GM21786 (cell line): ENCODE data around the gene GNG8.
A peak's percentile ranks its signal among the peaks of the same experiment; 100 is the strongest.

Experiments used
- ATAC-seq: cut with Tn5 transposase; IDR thresholded peaks from one replicate; pipeline ENCODE4 v1.9.1; 2021; ENCODE audit not compliant: unreplicated experiment

GNG8 gene

DNA sequence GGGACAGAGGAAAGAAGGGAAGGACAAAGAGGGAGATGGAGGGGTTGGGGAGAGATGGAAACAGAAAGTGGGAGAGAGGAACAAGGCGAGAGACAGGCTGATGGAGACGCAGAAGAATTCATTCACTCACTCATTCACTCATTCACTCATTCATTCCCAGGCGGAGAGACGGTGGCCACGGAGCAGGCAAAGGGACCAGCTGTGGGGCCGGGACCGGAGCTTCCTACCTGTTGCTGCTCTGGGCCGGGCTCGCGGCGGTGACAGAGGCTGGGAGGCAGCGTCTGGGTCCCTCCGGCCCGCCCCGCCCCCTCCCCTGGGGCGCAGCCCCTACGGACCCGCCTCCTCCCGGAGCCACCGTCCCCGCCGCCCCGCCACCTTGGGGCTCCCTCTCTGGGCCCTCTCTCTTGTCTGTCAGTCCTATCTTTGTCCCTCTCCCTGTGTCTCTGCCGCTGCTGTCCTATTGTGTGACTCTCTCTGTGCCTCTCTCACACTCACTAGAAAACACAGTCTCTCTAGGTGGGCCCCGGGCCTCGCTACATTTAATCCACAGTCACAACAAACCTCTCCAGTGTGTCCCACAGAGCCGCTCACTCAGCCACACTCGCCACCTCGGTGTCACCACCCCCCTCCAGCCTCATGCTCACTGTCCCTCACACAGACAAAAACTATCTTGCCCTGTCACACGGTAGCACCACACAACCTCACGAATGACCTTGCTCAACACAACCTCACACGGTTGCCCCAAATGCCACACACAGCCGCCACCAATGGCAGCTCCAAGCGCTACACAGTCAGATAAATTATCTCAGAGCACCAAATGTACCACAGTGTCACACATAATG, at the start of gene GNG8:
Gene GNG8, minus strand, starts transcription at position 283 of the 842 bp plus-strand sequence. CDS start 1,520 bp downstream, outside the sequence.
- ATAC-seq = no peak

DNA sequence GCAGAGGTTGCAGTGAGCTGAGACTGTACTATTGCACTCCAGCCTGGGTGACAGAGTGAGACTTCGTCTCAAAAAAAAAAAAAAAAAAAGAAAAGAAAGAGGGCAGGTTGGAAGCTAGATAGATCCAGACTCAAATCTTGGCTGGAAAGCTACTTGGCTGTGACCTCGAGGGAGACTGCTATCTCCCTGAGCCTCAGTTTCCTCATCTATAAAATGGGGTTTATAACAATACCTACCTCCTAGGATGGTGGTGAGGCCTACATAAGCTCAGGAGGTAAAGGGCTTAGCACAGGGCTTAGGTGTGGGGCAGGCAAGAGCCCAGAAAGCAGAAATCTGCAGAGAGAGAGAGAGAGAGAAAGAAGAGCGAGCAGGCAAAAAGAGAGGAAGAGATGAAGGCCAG, 49.2 kb upstream of the GNG8 start:
- ATAC-seq = no peak

DNA sequence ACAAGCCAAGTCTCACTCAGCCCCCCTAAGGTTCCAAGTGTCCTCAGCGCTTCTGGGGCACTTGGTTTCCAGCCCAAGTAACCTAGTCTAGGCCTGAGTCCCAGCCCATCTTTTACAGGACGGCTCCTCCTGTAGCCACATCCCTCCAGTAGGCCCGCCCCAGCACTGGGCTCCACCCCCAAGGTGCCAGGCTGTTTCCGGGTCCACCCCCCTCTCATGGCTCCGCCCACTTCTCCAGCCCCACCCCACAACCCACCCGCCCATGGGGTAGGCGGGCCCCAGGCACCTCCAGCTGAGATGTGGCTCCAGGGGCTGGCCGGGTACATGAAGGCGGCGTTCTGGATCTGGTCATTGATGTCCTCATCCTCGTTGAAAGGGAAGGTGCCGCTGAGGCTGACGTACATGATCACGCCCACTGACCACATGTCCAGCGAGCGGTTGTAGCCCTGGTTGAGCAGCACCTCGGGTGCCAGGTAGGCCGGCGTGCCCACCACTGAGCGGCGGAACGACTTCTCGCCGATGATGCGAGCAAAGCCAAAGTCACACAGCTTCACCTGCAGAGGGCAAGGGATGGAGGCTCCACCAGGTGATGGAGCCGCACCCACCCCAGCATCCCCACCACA, 42.2 kb upstream of the GNG8 start:
- ATAC-seq = no peak

DNA sequence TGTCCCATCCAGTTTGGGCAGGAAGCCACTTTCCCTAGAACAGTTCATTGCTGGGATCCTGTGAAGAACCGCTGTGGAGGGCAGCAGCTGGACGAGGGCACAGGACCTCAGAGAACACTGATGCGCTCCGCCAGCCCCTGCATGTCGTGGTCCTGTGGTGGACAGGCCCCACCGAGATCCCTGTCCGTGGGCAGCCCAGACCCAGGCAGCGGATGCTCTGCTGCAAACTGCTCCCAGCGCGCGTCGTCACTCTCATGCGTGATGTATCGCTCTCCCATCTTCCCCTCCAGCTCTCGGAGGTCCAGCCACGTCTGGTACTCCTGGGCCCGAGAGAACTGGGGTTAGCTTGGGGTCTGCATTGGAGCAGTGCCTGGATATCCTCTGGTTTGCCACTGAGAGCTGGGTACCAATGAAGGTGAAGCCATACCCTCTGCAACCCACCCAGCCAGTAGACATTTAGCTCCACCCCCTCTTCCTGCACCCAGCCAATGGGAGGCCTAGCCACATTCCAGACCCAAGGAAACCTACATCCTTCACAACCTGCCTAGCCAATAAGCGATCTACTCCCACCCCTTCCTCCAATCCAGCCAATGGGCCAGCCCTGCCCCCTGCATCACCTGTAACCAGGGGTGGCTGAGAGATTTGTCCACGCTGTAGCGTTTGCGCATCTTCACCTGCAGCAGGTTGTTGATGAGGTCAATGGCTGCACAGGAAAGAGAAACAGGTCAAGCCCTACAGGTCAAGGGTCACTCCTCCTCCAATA, 38.6 kb upstream of the GNG8 start:
- no peak for ATAC-seq

DNA sequence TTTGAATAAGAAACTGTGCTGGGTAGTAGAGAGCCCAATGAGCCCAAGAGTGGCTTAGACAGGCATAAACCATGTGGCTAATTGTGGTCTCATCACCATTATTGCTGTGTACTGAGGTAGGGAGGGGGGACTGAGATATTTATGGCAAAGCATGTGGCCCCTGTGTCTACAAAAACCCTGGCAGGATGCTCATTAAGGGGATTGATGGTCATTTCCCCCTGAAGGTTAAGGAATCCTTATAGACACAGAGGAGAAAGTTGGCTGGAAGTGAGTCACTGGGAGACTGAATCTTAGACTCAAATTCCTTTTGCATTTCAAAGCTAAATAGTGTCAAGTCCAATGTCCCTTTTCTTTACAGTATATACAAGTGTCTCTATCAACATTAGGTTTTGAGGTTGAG, 34.8 kb upstream of the GNG8 start:
- ATAC-seq = no peak

DNA sequence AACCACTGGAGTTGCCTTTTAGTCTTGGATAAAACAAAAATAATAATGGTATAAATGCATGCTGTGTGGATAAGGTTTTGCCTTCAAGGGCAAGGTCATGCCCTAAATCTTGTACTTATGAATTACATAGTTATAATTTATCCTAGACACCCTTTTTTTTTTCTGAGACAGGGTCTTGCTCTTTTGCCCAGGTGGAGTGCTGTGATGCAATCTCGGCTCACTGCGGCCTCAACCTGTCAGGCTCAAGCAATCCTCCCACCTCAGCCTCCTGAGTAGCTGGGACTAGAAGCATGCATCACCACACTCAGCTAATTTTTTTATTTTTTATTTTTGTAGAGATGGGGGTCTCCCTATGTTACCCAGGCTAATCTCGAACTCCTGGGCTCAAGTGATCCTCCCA, 32.7 kb upstream of the GNG8 start:
- no peak for ATAC-seq

DNA sequence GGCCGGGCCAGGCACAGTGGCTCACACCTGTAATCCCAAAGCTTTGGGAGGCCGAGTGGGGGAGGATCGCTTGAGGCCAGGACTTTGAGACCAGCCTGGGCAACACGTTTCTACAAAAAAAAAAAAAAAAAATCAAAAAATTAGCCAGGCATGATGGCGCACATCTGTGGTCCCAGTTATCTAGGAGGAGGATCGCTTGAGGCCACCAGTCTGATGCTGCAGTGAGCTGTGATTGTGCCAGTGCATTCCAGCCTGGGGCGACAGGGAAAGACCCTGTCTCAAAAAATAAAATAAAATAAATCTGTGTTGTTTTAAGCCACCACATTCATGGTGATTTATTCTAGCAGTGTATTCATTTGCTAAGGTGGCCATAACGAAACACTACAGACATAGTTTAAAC, 29.1 kb upstream of the GNG8 start:
- no peak for ATAC-seq

DNA sequence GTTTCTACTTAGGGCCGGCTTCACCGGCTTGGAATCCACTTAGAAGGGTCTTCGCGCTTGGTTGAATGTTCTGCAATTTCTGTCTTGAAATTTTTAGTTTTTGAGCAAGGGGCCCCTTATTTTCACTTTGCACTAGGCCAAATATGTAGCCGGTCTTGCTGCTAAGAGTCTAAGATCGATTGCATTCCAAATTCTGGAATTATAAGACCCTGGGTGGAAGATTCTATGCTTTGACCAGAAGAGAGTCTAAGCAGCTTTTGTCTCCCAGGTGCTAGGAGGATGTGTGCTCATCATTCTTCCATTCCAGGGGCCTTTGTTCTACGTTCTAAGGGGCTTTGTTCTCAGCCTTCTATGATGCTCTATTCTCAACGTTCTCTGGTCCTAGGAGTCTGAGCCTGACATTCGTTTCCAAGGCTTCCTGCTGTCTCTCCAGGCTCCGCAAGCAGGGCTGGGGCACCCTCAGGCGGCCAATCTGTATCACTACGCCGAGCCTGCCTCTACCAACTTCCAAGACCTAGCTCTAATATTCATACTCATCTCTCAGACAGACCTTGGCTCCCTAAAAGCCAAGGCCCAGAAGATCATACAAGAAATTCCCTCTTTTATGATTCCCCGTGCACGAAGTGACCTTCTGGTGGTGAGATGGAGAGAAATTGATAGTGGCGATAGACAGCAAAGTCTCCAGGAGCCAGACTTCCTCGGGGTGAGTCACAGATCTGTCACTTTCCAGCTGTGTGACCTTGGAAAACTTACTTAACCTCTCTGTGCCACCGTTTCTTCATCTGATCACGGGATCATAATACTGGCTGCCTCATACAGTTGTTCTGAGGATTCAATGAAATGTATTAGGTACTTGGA, 26.0 kb upstream of the GNG8 start:
- ATAC-seq = no peak

DNA sequence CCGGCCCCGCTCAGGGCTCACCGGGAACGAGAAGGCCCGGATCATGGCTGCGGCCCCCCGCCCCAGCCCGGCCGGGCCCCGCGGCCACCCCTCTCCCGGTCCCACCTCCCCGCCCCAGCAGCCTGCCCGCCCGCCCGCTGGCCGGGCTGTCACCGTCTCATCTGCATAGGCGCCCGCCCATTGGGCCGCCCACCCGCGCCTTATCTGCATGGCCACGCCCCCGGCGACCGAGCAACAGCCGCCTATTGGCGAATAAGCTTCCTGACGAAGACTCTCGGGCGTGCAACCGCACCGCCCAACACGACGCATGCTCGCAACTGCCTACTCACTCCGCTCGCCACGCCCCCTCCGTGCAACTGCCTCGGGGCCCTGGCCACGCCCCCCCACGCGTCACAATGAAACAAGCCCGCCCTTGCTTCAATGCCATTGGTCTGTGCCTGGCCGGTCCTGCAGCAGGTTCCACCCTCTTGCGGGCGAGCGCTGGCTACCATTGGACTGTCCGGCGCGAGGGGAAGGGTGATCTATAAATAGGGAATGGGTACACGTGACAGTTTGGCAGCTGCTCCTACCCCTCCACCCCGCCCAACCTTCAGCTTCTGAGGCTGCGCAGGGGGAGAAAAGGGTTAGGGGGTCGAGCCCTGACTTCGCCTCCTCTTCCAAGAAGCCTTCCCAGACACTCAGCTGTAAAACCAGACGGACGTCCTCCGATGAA, 25.2 kb upstream of the GNG8 start, which contains the start of gene DACT3:
Gene DACT3, minus strand, starts transcription at position 163 of the 712 bp plus-strand sequence. Its CDS starts 118 bp downstream, at position 45.
- ATAC-seq = peak; percentile 87

DNA sequence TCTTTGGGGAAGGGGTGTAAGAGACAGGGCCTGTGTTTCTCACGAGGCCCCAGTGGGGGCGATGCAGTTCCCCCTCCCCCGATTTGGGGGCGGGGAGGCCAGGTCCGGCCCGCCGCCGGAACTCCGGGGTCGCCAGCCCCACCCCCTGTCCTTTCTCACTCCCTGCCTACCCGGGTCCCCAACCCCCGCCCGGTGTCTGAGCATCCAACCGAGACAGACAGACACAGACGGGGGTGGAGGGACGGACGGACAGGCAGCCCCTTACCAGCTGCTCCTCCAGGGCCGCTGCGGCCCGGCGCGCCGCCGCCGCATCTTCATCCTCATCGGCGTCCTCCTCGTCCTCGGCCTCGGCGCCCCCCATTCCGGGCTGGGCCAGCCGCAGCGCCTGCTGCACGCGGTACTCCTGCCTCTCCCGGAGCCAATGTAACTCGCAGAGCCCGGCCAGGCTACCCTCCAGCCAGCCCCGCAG, 24.6 kb upstream of the GNG8 start:
- ATAC-seq = no peak

DNA sequence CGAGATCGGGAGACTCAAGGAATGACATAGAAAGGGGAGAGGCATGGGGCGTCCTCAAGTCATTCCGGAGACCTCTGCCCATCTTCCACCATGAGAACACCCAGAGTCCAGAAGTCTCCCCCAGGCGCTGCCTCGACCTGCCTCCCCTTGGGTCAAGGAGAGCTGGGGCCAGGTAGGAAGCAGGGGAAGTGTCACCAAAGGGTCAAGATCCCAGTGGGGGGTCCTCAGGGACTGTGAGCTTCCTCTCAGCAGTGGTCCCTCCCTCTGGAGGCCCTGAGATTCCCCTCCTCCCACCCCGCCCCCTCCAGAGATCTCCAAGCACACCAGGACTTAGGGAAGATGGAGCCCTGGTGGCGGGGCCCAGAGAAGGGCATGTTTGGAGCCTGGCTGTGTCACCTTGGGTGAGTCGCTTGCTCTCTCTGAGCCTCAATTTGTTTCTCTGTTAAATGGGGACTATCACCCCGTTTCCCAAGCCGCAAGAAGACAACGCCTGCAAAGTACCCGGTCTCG, 24.1 kb upstream of the GNG8 start:
- no peak for ATAC-seq

DNA sequence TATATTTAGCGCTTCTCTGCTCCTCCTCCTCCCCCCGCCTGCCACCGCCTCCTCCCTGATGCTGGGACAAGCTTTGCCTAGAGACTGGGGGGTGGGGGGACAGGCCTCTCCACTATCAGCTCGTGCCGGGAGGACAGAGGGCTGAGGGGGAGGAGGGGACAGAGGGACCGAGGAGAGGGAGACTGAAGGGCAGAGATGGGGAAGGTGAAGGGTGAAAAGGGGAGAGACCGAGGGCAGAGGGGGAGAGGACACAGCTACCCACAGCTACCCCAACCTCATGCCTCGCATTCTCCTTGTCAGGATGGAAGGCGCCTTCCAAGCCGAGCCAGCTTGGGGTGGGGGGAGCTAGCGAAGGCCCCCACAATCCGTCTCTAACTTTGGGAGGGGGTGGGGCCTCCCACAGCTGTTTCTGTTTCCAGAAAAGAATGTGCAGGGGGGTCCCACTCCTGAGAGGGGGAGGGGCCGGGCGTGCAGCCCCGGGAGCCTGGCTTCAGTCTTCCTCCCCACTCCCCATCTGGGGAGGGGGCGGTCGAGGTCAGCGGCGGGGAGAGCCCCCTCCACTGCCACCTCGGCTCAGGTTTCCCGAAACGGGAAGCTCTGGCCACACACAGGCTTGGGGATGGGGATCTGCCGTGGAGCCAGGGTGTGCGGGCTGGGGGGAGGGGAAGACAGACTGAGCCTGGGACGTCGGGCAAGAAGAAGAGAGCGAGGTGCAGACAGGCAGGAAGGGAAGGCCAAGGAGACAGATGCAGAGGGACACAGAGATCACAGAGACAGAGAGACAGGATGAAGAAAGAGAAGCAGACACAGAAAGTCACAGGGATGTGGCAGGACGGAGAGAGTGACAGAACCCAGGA, 23.4 kb upstream of the GNG8 start:
- no peak for ATAC-seq

DNA sequence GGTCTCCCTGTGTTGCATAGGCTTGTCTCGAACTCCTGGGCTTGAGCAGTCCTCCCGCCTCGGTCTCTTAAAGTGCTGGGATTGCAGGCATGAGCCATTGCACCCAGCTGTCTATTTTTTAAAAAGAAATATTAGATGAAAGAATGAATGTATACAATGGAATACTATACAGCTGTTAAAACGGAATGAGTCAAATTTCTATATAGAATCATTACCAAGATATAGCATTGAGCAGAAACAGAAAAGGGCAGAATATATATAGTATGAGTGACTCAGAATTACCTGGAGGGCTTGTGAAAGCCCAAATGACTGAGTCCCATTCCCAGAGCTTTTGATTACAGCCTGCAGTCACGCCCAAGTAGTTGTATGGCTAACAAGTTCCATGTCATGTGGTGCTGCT, 20.5 kb upstream of the GNG8 start:
- ATAC-seq = no peak

DNA sequence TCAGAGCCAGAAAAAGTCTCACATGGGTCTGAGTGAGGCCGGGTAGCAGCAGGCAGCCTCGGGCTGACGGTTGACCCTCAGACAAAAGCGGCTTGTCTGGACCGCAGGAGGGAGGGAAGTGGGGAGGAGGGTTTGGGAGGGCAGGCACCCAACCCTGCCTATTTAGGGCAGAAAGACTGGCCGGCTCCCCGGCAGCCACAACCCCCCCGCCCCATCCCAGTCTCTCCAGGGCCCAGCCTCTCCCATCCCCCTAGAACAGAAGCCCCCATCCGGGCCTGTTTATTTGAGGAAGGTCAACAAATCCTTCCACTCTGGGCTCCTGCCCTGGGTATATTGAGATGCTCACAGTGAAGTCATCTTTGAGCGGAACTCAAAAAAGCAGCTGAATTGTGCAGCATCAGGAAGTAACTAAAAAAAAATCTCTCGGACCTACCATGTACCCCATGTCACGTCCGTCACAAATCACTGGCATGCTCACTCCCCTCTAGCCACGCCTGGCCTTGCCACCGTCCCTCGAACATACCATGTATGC, 18.7 kb upstream of the GNG8 start:
- ATAC-seq = no peak

DNA sequence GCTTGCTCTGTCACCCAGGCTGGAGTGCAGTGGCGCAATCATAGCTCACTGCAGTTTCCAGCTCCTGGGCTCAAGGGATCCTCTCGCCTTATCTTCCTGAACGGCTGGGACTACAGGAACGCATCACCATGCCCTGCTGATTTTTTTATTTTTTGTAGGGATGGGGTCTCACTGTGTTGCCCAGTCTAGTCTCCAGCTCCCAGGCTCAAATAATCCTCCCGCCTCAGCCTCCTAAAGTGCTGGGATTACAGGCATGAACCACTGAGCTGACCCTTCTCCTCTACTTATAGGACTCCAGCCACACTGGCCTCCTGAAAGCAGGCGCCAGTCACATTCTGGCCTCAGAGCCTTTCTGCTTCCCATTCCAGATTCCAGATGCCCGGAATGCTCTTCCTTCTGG, 14.4 kb upstream of the GNG8 start:
- ATAC-seq = no peak

DNA sequence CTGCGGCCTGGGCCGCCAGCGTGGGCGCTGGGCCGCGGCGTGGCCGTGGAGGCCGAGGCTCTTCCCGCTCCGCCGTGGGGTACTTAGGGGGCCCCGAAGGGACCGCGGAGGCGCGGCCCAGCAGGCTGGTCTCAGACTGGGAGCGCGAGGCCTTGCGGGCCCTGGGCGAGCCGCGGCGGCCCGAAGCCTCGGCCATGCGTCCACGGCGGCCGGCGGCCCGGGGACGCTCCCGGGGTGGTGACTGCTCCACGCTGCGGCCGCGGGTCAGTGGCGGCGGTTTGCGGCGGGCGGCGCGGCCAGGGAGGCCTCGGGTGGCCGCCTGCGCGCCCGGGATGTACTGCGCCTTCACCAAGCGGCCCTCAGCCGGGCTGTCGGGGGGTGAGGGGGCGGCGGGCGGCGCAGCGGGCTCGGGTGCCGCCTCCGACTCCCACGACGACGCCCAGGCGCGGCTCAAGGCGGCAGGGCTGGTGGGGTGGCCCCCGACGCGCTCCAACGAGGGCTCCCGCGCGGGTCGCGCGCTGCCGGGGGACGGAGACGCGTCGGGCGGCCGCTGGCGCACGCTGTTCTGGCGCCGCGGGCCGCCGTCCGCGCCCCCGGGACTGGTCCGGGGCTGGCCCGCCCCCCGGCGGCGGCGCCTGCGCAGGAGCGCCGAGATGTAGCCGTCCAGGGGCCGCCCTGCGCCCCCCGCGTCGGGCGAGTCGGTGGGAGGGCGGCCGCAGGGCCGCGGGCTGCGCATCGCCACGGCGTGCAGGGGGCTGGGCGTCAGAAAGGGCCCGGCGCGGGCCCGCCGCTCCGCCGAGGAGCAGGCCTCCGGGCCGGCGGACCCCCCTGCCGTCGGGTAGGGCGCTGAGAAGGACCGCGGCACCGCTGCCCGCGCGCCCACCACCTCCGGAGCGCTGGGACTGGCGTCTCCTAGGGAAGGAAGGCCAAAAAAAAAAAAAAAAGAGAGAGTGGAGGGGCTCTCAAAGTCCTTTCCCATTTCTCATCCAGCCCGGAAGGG, 13.3 kb upstream of the GNG8 start:
- ATAC-seq = no peak
